Fibroblast of upper back skin (primary cell): ENCODE data around the gene TOP1.

Experiments used
- DNase-seq: peaks from one replicate; pipeline ENCODE4 v3.0.0-alpha.2; 2013

TOP1 gene

DNA sequence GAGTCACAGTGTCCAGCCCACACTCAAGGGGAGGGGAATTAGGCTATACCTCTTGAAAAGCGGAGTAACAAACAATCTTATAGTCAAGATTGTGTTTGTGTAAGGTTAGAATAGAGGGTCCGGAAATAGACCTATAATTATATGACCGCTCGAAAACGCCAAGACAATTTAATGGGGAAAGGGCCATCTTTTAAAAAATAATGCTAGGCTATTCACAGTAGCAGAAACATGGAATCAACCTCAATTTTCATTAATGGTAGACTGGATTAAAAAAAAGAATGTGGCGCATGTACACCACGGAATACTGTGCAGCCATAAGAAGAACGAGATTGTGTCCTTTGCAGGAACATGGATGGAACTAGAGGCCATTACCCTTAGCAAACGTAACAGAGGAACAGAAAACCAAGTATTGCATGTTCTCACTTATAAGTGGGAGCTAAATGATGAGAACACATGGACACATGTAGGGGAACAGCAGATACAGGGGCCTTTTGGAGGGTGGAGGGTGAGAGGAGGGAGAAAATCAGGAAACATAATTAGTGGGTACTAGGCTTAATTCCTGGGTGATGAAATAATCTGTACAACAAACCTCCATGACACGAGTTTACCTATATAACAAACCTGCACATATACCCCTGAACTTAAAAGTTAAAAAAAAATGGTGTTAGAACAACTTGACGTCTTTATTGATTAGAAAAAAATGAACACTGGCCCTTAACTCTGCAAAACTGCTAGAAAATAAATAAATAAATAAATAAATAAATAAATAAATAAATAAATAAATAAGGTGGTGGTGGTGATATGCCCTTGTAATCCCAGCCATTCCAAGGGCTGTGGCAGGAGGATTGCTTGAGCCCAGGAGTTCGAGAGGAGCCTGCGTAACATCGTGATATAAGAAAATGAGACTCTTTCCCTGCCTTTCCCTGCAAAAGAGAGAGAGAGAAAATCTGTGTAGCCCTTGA, 30.3 kb downstream of the TOP1 start:
- DNase-seq: no peak

DNA sequence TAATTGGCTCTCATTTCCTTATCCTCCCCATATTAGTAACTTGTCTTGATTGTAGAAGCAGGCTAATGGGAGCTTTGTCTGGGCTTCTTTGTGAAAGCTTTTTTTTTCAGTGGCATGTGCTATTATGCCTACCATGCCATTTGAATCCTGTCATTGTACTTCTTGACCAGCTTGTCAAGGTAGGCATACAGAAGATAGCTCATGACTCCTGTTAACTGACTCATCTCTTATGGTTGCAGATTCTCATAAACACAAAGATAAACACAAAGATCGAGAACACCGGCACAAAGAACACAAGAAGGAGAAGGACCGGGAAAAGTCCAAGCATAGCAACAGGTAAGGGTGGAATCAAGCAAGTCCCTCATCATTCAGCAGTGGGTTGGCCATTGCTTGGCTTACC, 32.5 kb downstream of the TOP1 start:
- DNase-seq: no peak

DNA sequence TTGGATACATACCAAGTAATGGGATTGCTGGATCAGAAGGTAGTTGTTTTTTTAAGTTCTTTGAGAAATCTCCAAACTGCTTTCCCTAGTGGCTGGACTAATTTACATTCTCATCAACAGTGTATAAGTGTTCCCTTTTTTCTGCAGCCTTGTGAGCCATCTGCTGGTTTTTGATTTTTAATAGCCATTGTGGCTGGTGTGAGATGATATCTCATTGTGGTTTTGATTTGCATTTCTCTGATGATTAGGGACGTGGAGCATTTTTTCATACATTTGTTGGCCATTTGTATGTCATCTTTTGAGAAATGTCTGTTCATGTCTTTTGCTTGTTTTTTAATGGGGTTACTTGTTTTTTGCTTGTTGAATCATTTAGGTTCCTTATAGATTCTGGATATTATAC, 34.8 kb downstream of the TOP1 start:
- DNase-seq: no peak

GRCh38 chr20:41064377-41064776, 35.8 kb downstream of the TOP1 start:
- no peak for DNase-seq

DNA sequence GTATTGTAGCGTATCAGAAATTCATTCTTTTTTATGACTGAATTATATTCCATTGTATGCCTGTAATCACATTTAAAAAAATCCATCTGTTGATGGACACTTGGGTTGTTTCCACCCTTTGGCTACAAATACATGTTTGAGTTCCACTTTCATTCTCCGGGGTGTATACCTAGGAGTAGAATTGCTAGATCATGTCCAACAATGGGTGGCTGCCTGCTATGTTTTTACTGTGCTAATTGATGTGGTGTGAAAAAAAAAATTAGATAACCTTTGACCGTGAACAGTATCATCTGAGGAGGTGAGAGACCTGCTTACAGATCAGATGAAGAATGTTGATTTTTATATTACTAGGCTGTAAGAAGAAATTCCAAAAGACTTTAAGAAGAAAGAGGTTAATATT, 37.1 kb downstream of the TOP1 start:
- DNase-seq: no peak

DNA sequence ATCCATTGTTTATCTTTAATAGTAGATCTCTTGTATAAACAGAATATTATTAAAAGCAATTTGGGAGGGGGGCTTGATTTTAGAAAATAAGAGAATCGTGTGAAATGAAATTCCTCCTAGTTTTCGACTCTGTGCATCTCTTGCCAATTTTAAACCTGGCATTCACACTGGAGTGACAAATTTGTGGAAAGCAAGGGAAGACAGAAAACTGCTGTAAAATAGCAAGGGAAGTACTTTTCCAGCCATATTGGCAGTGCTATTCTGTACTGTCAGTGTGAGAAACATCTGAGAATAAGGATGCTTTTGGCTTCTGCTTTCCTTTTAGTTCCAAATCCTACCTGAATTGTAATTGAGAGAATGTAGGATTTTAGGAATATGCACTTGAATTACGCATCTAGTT, 40.2 kb downstream of the TOP1 start:
- no peak for DNase-seq

- DNase-seq: peak; percentile 86
Observed at GRCh38 chr20:41072190-41072863, 43.7 kb downstream of the TOP1 start.

DNA sequence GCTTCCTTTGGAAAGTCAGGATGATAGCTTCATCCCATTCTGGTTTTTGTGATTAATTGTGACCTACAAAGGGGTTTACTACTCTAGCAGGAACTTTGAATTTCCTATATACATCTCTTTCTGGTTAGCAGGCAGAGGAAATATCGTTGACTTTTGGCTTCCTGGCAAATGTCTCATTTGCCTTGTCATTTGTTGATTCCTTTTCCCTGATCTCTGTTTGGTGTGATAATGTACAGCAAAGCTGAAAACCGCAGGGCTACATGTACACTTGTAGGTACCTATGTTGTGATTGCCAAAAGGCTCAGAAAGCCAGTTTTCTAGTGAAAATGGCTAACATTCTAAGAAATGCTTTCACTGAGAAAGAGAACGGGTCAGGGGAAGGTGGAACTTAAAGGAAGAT, 44.3 kb downstream of the TOP1 start:
- no peak for DNase-seq

DNA sequence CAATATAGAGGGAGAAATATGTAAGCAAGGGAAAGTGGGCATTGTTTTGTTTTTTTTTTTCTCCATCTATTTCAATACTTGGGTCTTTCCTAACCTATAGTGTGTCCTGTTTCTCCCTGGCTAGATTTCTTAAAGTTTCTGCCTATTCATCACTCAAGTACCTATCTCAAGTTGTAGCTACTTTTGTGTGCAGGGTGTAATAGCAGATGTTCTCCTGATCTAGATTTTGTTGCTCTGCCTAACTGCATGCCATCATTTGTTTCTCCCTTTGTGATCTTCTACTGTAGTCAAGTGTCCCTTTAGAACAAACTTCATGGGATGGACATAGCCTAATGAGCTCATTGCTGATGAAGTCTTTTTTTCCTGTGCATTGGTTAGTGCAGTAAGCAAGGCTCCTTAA, 45.8 kb downstream of the TOP1 start:
- no peak for DNase-seq

GRCh38 chr20:41076776-41077175, 48.2 kb downstream of the TOP1 start:
- DNase-seq: no peak

DNA sequence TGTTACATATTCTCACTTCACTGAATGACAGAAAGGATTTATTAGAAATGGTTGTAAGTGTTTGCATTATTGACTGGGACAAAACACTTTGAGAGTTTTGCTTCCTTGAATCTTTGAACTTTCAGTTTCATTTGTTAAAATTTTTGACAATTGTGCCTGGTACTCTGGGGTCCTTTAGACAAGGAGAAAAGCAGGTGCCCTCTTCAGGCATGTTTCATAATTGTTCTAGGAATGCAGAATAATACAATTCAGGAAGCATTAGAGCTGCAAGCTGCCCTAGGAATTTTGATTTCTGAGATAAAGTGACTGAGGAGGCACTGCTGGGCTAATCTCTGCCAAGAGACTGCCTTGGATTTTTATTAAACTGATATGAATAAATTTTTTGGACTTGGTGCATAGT, 49.7 kb downstream of the TOP1 start:
- DNase-seq: peak; percentile 70

- DNase-seq: no peak
Observed at GRCh38 chr20:41079066-41079465, 50.4 kb downstream of the TOP1 start.

- no peak for DNase-seq
Observed at GRCh38 chr20:41080866-41081265, 52.2 kb downstream of the TOP1 start.

GRCh38 chr20:41081276-41081814, 52.7 kb downstream of the TOP1 start:
- peak; percentile 37 for DNase-seq

DNA sequence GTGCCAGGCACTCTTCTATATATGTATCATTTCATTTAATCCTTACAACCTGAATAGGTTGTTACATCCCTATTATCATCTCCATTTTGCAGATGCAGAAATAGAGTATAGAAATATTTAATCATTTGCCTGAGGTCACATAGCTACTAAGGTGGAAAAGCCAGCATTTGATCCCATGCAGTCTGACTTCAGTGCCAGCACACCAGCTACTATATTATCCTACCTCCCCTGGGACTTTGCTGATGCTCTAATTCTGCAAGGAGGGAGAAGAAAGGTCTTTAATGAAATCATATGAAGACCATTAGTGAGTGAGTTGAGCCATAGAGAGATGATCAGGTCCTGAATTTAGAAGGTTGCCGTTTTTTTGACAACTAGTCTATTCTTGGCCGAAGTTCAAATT, 53.7 kb downstream of the TOP1 start:
- DNase-seq: no peak

- no peak for DNase-seq
Observed at GRCh38 chr20:41085606-41086005, 57.0 kb downstream of the TOP1 start.

DNA sequence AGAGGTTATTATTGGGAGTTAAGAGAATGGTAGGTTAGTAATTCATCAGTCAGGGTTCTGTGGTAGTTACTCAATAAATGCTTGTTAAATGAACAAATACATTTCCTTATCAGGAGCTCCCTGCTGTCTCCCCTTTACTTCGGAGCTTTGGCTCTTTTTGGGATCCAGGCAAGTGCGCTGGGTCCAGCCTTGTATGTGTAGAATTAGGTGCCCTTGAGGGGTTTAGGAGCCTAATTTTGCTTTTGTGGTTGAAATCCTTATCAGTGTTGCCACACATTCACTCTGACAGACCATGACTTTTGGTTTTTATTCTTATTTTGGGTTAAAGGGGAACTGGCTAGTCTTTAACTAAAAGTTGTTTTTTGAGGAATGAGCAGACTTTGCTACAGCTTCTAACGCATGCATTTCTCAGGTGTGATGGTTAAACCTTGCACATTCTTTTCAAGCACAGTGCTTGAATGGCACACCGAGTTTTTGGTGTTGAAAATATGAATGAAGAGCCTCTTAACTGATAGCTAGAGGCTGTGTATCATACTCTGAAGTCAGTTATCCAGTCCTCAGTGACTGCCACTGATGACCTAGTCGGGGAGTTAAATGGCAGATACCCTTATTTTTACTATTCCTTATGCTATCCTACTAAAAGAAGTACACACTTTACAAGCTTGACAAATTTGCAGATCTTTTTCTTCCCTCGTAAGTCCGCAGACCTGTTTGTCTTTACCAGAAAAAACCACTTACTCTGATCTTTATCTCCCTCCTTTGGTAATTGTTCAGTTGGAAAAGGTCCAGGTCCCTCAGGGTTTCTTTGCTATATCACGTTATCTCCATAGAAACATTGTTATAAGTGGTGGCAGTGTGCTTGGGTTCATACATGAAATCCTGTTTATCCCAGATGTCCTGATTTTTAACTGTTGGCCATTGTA, 58.0 kb downstream of the TOP1 start:
- DNase-seq: no peak

GRCh38 chr20:41087325-41087685, 58.7 kb downstream of the TOP1 start:
- DNase-seq: no peak

GRCh38 chr20:41087777-41088176, 59.2 kb downstream of the TOP1 start:
- no peak for DNase-seq

DNA sequence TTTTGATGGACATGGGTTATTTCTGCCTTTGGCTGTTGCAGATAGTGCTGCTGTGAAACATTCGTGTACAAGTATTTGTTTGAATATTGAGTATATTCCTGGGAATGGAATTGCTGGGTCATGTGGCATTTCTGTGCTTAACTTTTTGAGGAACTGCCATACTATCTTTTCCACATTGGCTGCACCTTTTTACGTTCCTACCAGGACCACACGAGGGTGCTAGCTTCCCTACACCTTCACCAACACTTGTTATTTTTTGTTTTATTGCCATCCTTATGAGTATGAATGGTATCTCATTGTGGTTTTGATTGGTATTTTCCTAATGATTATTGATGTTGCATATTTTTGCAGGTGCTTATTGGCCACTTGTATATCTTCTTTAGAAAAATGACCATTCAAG, 60.9 kb downstream of the TOP1 start:
- no peak for DNase-seq

DNA sequence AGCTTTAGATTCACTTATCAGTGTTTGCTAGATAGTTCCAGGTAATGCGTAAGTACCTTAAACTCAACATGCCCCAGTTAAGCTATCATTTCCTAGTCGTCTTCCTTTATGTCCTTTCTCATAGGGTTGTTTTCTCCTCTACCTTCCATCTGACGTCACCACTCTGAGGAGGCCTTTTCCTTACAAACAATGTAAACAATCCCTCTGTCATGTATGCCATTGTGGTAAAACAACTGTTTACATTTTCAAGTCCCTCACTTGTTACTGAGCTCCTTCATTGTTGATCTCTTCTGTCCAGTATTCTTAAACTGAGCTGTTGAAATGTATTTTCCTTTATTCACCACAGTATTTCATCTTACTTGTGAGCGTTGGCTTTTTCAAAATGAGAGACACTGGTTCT, 63.3 kb downstream of the TOP1 start:
- no peak for DNase-seq

- DNase-seq: peak; percentile 55
Observed at GRCh38 chr20:41094353-41095055, 65.9 kb downstream of the TOP1 start.
